Gastroesophageal sphincter (tissue), 4 donors: ENCODE results near the gene COL5A1. TPM values are rescaled to one million over a fixed set of nuclear protein-coding genes. Genes with fewer than 3 reads are reported as not detected.
"Not testable (repeated sequence)": the region's sequence is repeated elsewhere in the genome, so short reads cannot be mapped to it uniquely, and the experiment has no call there.

Experiments
- ATAC-seq: fragments of 150-250 bp; one replicate; pipeline ENCODE4 v1.9.1; 2016; ENCODE audit warnings: mild to moderate bottlenecking, moderate library complexity
- H3K27ac ChIP-seq, 4 donors: fragments of 200-600 bp; sonication (generic) in 3 of 4; 1 replicate in 3 of 4; 2 replicates in 1 of 4; pipeline ENCODE4 v1.5.1; 2016 to 2019
- H3K27me3 ChIP-seq: fragments of 200-600 bp; sonication (generic); one replicate; pipeline ENCODE4 v1.5.1; 2019
- H3K36me3 ChIP-seq, 2 donors: fragments of 200-600 bp; sonication (generic); one replicate each; pipeline ENCODE4 v1.5.1; 2019; ENCODE audit warnings: control low read depth in 1 of 2
- H3K4me1 ChIP-seq, 3 donors: fragments of 200-600 bp; sonication (generic); 1 replicate in 2 of 3; 2 replicates in 1 of 3; pipeline ENCODE4 v1.5.1; 2016 to 2019; ENCODE audit warnings: control low read depth in 2 of 3
- H3K4me3 ChIP-seq, 2 donors: fragments of 200-600 bp; sonication (generic); one replicate each; pipeline ENCODE4 v1.5.1; 2019; ENCODE audit warnings: mild to moderate bottlenecking in 1 of 2, moderate library complexity in 1 of 2
- H3K9me3 ChIP-seq, 3 donors: fragments of 200-600 bp; sonication (generic); one replicate each; pipeline ENCODE4 v1.5.1; 2017 to 2019; ENCODE audit warnings: control low read depth in 2 of 3
- EP300 ChIP-seq: sonication (generic); formaldehyde crosslinking; IDR thresholded peaks from one replicate; pipeline ENCODE4 v1.6.1; 2017; ENCODE audit warnings: antibody characterized with exemption, mild to moderate bottlenecking
- POLR2A ChIP-seq, 2 donors: fragments of 450-650 bp; IDR thresholded peaks; one replicate each; pipeline ENCODE4 v1.6.1; 2017; ENCODE audit warnings: antibody characterized with exemption in 2 of 2, mild to moderate bottlenecking in 2 of 2, moderate library complexity in 1 of 2
- POLR2AphosphoS5 ChIP-seq: sonication (generic); formaldehyde crosslinking; IDR thresholded peaks from one replicate; pipeline ENCODE4 v1.6.1; 2017; ENCODE audit warnings: antibody characterized with exemption
- WGBS, 2 donors: methylation state at CpG; one replicate each; pipeline ENCODE4 v1.1.5; 2018; ENCODE audit warnings: low coverage in 1 of 2; 5-methylcytosine and 5-hydroxymethylcytosine counted together
- total RNA-seq, 4 donors: library from RNA; depleted of rRNA; stranded (reverse); fragments of >200 nt; gene quantifications; one replicate each; pipeline ENCODE4 v1.1.0, GENCODE V29; 2016
- TF ChIP-seq, protein P1 (sequence below), 4 experiments: fragments of 200-600 bp in 2 of 4; fragments of 450-650 bp in 2 of 4; sonication (generic) in 1 of 4; IDR thresholded peaks; one replicate each; pipeline ENCODE4 v1.5.1; 2017 to 2019; ENCODE audit warnings: antibody characterized with exemption in 4 of 4, mild to moderate bottlenecking in 2 of 4, moderate library complexity in 2 of 4

The COL5A1 gene
- total RNA-seq, 4 donors from 2014 or later = 48.5 to 86.4 (median 74.9) TPM

GRCh38 chr9:134642385-134643181, 980 bp downstream of the COL5A1 start:
- TF ChIP-seq, protein P1, sequence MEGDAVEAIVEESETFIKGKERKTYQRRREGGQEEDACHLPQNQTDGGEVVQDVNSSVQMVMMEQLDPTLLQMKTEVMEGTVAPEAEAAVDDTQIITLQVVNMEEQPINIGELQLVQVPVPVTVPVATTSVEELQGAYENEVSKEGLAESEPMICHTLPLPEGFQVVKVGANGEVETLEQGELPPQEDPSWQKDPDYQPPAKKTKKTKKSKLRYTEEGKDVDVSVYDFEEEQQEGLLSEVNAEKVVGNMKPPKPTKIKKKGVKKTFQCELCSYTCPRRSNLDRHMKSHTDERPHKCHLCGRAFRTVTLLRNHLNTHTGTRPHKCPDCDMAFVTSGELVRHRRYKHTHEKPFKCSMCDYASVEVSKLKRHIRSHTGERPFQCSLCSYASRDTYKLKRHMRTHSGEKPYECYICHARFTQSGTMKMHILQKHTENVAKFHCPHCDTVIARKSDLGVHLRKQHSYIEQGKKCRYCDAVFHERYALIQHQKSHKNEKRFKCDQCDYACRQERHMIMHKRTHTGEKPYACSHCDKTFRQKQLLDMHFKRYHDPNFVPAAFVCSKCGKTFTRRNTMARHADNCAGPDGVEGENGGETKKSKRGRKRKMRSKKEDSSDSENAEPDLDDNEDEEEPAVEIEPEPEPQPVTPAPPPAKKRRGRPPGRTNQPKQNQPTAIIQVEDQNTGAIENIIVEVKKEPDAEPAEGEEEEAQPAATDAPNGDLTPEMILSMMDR (IDR thresholded peaks at IDR 0.05) = peak in 1 of 4 experiments; percentile 44
- TF ChIP-seq POLR2A (IDR thresholded peaks at IDR 0.05) (no peak), POLR2AphosphoS5 (peak; percentile 87)
- Histone ChIP-seq H3K27me3 (no peaks in the 10 kb centered on the region), H3K27ac (peak overlapping the region; percentile 90 to 100 (median 98)), H3K36me3 (no peaks in the 10 kb centered on the region), H3K4me1 (peaks cover 4 to 63% (median 35%) of the 10 kb centered on the region in 3 donors), H3K9me3 (no peaks in the 10 kb centered on the region), H3K4me3 (peak overlapping the region; percentile 64 to 94)
- no CpG with 5 or more reads among the region's 37 CpGs for WGBS, 2 donors
- ATAC-seq = peak; percentile 51

GRCh38 chr9:134643222-134643671, 1.6 kb downstream of the COL5A1 start:
- WGBS, 2 donors = 0% methylated on average over 1 of the region's 16 CpGs; no CpG with 5 or more reads in 1 of the 2 donors
- no peak for TF ChIP-seq POLR2AphosphoS5
- ATAC-seq = no peak
- Histone ChIP-seq H3K27ac (peak overlapping the region; percentile 90 to 100 (median 98)), H3K27me3 (no peaks in the 10 kb centered on the region), H3K4me1 (peaks cover 4 to 70% (median 39%) of the 10 kb centered on the region in 3 donors), H3K4me3 (peak overlapping the region; percentile 64 to 94), H3K9me3 (no peaks in the 10 kb centered on the region), H3K36me3 (no peaks in the 10 kb centered on the region)

DNA sequence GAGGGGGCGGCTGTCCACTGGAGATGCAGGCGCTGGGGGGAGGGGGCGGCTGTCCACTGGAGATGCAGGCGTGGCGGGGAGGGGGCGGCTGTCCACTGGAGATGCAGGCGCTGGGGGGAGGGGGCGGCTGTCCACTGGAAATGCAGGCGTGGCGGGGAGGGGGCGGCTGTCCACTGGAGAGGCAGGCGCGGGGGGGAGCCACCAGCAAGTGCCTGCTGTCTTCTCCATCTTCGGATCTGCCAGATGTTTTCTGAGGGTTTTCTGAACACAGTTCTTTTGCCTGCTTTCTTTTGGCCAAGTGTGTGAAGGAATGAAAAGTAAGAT, 2.8 kb downstream of the COL5A1 start:
- peak overlapping the region; percentile 49 to 100 (median 92) for H3K27ac ChIP-seq
- not testable (repeated sequence) for ATAC-seq, H3K27me3 ChIP-seq, H3K36me3 ChIP-seq, H3K9me3 ChIP-seq
- WGBS, 2 donors = no CpG with 5 or more reads among the region's 14 CpGs
- H3K4me3 ChIP-seq = peak overlapping the region; percentile 17 to 94
- peaks cover 4 to 81% (median 50%) of the 10 kb centered on the region in 3 donors for H3K4me1 ChIP-seq

DNA sequence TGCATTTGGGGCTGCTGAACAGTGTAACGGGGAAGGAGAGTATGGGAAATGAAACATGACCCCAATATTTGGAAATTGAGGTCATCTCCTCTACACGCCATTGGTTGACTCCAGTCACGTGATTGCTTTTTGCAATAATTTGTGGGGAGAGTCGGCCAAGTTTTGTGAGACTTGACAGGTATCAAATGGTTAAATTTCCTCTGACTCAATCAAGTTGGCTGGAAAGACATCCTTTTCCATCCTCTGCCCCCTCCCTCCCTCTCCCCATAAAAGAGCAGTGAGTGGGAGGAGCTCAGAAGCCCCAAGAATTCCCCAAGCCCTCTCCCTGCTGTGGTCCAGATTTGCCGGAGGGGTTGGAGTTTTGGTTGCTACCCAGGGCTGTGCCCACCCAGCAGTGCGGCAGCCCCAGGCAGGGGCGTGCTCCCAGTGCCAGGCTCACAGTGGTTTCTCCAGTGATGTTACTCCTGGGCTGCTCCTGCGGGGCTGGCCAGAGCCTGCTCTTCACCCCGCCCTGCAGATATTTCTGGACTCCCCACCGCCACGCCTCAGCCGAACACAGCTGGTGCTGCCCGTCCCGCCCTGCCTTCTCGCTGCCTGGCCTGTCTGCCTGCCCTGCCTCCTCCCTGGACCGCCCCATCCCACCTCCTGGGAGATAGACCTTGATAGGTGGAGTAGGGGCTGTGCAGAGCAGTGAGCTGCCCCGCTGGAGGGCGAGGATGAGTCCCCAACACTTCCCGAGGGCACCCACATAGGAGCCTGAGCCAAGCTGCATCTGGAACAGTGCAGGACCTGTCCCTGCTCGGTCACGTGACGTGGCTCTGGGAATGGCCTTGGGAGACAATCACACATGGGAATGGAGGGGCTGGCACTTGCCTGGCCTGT, 3.4 kb downstream of the COL5A1 start:
- H3K4me1 ChIP-seq = peaks cover 4 to 85% (median 50%) of the 10 kb centered on the region in 3 donors

DNA sequence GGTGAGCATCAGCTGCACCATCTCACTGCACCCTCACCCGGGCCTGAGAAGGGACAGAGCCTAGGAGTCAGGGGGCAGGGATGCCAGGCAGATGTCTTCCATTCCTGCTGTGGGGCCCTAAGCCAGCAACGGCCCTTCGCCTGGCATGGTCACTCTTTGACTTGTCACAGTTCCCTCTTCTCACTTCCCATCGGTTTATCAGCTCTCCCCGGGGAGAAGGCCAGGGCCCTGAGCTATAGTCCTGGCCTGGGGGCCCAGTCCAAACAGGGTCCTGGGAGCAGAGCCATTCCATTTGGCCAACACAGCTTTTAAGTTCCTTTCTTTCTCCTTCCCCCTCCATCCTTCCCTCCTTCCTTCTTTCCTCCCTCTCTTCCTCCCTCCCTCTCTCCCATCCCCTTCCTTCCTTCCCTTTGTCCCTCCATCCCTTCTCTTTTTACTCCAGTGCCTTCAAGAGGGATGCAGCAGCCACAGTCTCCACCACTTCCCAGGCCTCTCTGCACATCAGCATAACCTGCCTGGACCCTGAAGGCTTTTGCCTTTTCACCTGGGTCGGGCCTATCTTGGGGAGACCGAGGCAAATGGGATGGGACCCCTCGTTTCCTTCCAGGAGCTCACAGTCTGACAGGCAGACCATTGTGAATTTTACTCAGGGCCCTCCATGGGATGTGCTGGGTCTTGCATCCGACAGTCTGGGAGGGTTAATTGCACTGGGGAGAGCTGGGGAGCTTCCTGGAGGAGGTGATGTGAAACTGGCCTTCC, 4.2 kb downstream of the COL5A1 start:
- Histone ChIP-seq H3K27me3 (no peaks in the 10 kb centered on the region), H3K9me3 (no peaks in the 10 kb centered on the region), H3K27ac (peak overlapping the region; percentile 49 to 100 (median 92)), H3K4me3 (peak overlapping the region in 1 of 2 donors; percentile 94), H3K36me3 (peaks cover 0 to 12% of the 10 kb centered on the region in 2 donors), H3K4me1 (peaks cover 4 to 86% (median 49%) of the 10 kb centered on the region in 3 donors)
- WGBS, 2 donors = 27% methylated on average over 3 to 5 of the region's 9 CpGs
- no peak for ATAC-seq
- TF ChIP-seq EP300 (no peak), POLR2AphosphoS5 (no peak), POLR2A (IDR thresholded peaks at IDR 0.05) (no peak)
- TF ChIP-seq, protein P1 (IDR thresholded peaks at IDR 0.05) = no peak

More for the DNA sequence above, 3.4 kb downstream of the COL5A1 start:
- ATAC-seq = peak; percentile 62
- Histone ChIP-seq H3K27me3 (no peaks in the 10 kb centered on the region), H3K4me3 (peak overlapping the region; percentile 17 to 94), H3K36me3 (peaks cover 0 to 6% of the 10 kb centered on the region in 2 donors), H3K9me3 (no peaks in the 10 kb centered on the region), H3K27ac (peak overlapping the region; percentile 49 to 100 (median 92))
- no peak for TF ChIP-seq EP300
- TF ChIP-seq, protein P1 (IDR thresholded peaks at IDR 0.05) = no peak
- TF ChIP-seq POLR2A (IDR thresholded peaks at IDR 0.05) = peak in 1 of 2 donors; percentile 12
- TF ChIP-seq POLR2AphosphoS5 = peak; percentile 86
- 5 to 21% methylated on average over 3 to 5 of the region's 22 CpGs for WGBS, 2 donors
